Hepatocyte (in vitro differentiated cells): ENCODE measurements around the gene ARL6IP4.

Source experiments
- EZH2 ChIP-seq: fragments of 200-600 bp; sonication (generic); IDR thresholded peaks from 2 replicates; pipeline ENCODE4 v1.6.1; 2016; ENCODE audit warnings: antibody characterized with exemption, mild to moderate bottlenecking, borderline replicate concordance
- TF ChIP-seq, protein P1 (sequence below): fragments of 200-600 bp; sonication (generic); IDR thresholded peaks from 2 replicates; pipeline ENCODE4 v1.5.1; 2016; ENCODE audit warnings: antibody characterized with exemption, mild to moderate bottlenecking; ENCODE audit not compliant: poor library complexity

DNA sequence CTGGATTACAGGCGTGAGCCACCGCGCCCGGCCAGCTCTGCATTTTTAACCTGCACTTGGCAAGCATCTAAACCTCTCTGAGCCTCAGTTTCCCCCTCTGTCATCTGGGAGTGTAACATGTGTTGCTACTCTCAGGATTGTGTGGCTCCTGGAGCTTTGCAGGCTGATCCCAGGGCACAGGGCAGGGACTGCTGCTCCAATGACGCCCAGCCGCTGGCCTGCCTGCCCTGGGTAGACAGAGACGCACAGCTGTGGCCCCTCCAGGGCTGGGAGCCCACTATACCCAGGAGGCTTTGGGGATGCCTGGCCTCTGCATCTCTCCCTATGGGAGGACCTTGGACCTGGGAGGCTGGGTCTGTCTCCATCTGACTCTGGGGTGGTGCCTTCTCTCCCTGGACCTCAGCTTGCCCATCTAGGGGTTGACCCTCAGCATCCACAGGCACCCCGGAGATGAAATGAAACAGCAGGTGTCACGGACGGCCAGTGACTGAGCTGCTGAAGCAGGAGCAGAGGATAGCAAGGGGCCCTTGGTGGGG lies 13.7 kb downstream of the ARL6IP4 start:
- TF ChIP-seq EZH2: no peak
- TF ChIP-seq, protein P1, sequence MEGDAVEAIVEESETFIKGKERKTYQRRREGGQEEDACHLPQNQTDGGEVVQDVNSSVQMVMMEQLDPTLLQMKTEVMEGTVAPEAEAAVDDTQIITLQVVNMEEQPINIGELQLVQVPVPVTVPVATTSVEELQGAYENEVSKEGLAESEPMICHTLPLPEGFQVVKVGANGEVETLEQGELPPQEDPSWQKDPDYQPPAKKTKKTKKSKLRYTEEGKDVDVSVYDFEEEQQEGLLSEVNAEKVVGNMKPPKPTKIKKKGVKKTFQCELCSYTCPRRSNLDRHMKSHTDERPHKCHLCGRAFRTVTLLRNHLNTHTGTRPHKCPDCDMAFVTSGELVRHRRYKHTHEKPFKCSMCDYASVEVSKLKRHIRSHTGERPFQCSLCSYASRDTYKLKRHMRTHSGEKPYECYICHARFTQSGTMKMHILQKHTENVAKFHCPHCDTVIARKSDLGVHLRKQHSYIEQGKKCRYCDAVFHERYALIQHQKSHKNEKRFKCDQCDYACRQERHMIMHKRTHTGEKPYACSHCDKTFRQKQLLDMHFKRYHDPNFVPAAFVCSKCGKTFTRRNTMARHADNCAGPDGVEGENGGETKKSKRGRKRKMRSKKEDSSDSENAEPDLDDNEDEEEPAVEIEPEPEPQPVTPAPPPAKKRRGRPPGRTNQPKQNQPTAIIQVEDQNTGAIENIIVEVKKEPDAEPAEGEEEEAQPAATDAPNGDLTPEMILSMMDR: no peak
